HG03442 (cell line): ENCODE data around the gene OR8B3.

Source experiments
- ATAC-seq: cut with Tn5 transposase; IDR thresholded peaks from one replicate; pipeline ENCODE4 v1.9.1; 2021; ENCODE audit warnings: mild to moderate bottlenecking, moderate library complexity; ENCODE audit not compliant: unreplicated experiment

The OR8B3 gene

DNA sequence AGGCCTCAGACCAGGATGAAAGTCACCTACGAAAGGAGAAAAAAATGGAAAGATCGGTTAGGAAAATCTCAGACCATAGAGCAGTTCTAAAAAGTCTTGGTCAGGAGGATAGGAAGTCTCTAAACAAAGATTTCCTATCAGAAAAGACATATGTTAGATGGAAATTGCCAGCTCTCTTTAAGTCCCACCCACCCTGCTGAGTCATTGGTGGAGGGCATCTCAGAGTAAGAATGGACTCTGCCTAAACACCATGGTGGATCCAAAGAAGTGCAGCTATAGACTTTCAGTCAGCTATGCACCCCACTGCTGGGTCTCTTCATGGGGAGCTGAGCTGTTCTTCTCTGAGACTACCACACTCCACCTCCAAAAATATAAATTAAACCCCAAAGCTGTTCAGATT is 18.2 kb downstream of the OR8B3 start:
- ATAC-seq, result no peak

GRCh38 chr11:124376280-124376679 is 22.5 kb downstream of the OR8B3 start:
- ATAC-seq, result no peak

GRCh38 chr11:124359566-124359965 is 39.3 kb downstream of the OR8B3 start:
- ATAC-seq, result no peak

DNA sequence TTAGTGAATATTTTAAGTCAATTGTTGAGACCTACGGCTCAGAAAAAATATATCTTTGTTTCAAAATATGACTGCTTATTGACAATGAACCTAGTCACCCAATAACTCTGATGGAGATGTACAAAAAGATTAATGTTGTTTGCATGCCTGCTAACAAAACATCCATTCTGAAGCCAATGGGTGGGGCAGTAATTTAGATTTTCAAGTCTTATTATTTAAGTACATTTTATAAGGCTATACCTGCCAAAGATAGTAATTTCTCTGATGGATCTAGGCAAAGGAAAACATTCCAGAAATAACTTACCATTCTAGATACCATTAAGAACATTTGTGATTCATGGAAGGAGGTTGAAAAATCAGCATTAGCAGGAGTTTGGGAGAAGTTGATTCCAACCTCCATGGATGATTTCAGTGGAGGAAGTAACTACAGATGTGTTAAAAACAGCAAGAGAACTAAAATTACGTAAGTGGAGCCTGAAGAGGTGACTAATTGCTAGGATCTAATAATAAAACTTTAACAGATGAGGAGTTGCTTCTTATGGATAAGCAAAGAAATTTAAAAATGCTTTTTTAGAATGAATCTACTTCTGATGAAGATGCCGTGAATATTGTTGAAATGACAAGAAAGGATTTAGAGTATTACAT is 52.4 kb downstream of the OR8B3 start:
- no peak for ATAC-seq
